Smooth muscle cell (in vitro differentiated cells): ENCODE measurements around the gene INPP4A. TPM values are rescaled to one million over a fixed set of nuclear protein-coding genes. Genes with fewer than 3 reads are reported as not detected.

ENCODE experiments used
- DNase-seq: peaks from one replicate; lab custom pipeline; 2025; ENCODE audit not compliant: unreplicated experiment; lab: John Stamatoyannopoulos, UW
- H2AFZ ChIP-seq: fragments of 200-600 bp; sonication (generic); 2 replicates; pipeline ENCODE4 v1.6.0; 2016; ENCODE audit warnings: antibody characterized with exemption, low read depth, mild to moderate bottlenecking
- H3F3A ChIP-seq: fragments of 200-600 bp; sonication (generic); 2 replicates; pipeline ENCODE4 v1.6.0; 2017; ENCODE audit warnings: antibody characterized with exemption, low read depth
- H3K27ac ChIP-seq: fragments of 200-600 bp; sonication (generic); 2 replicates; pipeline ENCODE4 v1.5.1; 2016; ENCODE audit warnings: low read depth, mild to moderate bottlenecking
- H3K27me3 ChIP-seq: fragments of 200-600 bp; sonication (generic); 2 replicates; pipeline ENCODE4 v1.6.1; 2016; ENCODE audit warnings: low read depth, mild to moderate bottlenecking
- H3K36me3 ChIP-seq: fragments of 200-600 bp; sonication (generic); 2 replicates; pipeline ENCODE4 v1.5.1; 2016; ENCODE audit warnings: low read depth
- H3K4me1 ChIP-seq: fragments of 200-600 bp; sonication (generic); 2 replicates; pipeline ENCODE4 v1.5.1; 2016; ENCODE audit warnings: low read depth
- H3K4me2 ChIP-seq: fragments of 200-600 bp; sonication (generic); 2 replicates; pipeline ENCODE4 v1.6.0; 2016; ENCODE audit warnings: mild to moderate bottlenecking
- H3K4me3 ChIP-seq: fragments of 200-600 bp; sonication (generic); 2 replicates; pipeline ENCODE4 v1.5.1; 2016; ENCODE audit warnings: mild to moderate bottlenecking
- H3K79me2 ChIP-seq: fragments of 200-600 bp; sonication (generic); 2 replicates; pipeline ENCODE4 v1.6.0; 2016; ENCODE audit warnings: low read depth, mild to moderate bottlenecking
- H3K9ac ChIP-seq: fragments of 200-600 bp; sonication (generic); 2 replicates; pipeline ENCODE4 v1.6.0; 2016; ENCODE audit warnings: low read depth
- H3K9me3 ChIP-seq: fragments of 200-600 bp; sonication (generic); replicated peaks from 2 replicates; pipeline ENCODE4 v1.5.1; 2016; ENCODE audit warnings: low read depth
- H4K20me1 ChIP-seq: fragments of 200-600 bp; sonication (generic); 2 replicates; pipeline ENCODE4 v1.6.0; 2016; ENCODE audit warnings: low read depth
- CTCF ChIP-seq: fragments of 200-600 bp; sonication (generic); IDR thresholded peaks from 2 replicates; pipeline ENCODE4 v1.5.1; 2017; ENCODE audit warnings: borderline replicate concordance, mild to moderate bottlenecking, antibody characterized with exemption; ENCODE audit not compliant: insufficient read depth, poor library complexity, severe bottlenecking
- WGBS: methylation state at CpG from one replicate; pipeline ENCODE4 v1.1.7; 2016; ENCODE audit warnings: low lambda C conversion rate; 5-methylcytosine and 5-hydroxymethylcytosine counted together
- polyA plus RNA-seq: library from polyadenylated mRNA; unstranded; fragments of >200 nt; fragmentation: Nextera tagmentation; extraction: Ambion mirVana; gene quantifications from 2 replicates; pipeline ENCODE4 v1.2.1, GENCODE V29; 2016
- total RNA-seq: library from RNA; depleted of rRNA; stranded (reverse); fragments of >200 nt; gene quantifications from 2 replicates; pipeline ENCODE4 v1.2.3, GENCODE V29; 2014

The INPP4A gene
- total and polyA plus RNA-seq, 2 experiments from 2014 or later: 10.1 to 17.3 TPM

DNA sequence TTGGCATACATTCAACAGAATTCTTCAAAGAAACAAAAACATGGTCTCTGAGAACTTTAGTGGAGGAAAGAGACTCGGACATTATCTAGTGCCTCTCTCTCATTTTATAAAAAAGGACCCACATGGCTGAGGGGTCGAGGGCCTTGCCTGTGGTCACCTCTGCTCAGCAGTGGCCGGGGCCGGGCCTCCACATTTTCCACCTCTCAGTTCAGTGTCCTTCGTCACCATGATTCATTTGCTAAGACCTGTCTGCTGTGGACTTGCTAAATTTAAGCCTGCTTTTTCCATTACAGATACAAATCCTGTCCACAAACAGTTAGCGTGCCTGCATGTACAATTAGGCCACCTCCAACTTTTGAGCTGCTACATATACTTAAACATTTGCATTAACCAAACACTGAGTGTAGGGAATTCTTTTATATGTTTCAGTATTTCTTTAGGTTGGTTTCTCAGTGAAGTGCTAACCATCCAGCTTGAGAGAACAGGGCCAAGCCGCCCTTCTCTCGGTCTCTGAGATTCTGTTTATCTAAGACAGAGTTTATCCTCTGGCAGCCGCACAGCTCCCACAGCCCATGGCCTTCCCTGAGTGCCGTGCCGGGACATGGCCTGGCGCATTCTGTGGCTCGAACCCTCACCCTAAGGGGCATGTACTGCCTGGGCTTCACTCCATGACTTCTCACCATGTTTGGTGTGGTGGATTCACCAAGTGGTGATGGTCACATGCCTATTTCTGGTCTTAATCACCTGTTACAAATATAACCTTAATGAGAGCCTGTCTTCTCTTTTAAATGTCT lies 117.4 kb downstream of the INPP4A start:
- no peaks in the 10 kb centered on the region for H3K9me3 ChIP-seq
- H4K20me1 ChIP-seq: no peaks in the 10 kb centered on the region
- H3K36me3 ChIP-seq: no peaks in the 10 kb centered on the region
- no peak overlapping the region for H3K9ac ChIP-seq
- 72% methylated on average over 13 of the region's 13 CpGs for WGBS
- no peak overlapping the region for H2AFZ ChIP-seq
- no peak overlapping the region for H3K4me3 ChIP-seq
- H3K27ac ChIP-seq: peak overlapping the region; percentile 56
- no peak for DNase-seq
- no peaks in the 10 kb centered on the region for H3K4me1 ChIP-seq
- H3F3A ChIP-seq: no peaks in the 10 kb centered on the region
- no peak for TF ChIP-seq CTCF
- no peaks in the 10 kb centered on the region for H3K79me2 ChIP-seq
- H3K27me3 ChIP-seq: no peaks in the 10 kb centered on the region
- no peak overlapping the region for H3K4me2 ChIP-seq

DNA sequence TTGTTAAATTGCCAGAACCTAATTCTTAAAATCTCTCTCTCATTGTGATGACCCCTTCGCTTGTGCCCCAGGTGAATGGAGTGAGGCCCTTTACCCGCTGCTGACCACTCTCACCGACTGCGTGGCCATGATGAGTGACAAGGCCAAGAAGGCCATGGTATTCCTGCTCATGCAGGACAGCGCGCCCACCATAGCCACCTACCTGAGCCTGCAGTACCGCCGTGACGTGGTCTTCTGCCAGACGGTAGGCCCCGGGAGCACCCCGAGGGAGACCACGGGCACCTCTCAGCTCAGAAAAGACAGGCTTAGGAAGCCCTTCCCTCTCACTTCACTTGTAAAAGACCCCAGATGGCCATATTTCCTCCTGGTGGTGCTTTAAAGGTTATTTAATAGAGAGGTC lies 118.7 kb downstream of the INPP4A start:
- H3K27me3 ChIP-seq: no peaks in the 10 kb centered on the region
- no peak for TF ChIP-seq CTCF
- no peaks in the 10 kb centered on the region for H3K79me2 ChIP-seq
- no peaks in the 10 kb centered on the region for H3K36me3 ChIP-seq
- H3K27ac ChIP-seq: no peak overlapping the region
- no peaks in the 10 kb centered on the region for H3F3A ChIP-seq
- H3K9ac ChIP-seq: no peak overlapping the region
- H3K9me3 ChIP-seq: no peaks in the 10 kb centered on the region
- no peaks in the 10 kb centered on the region for H4K20me1 ChIP-seq
- no peak overlapping the region for H3K4me3 ChIP-seq
- DNase-seq: no peak
- H2AFZ ChIP-seq: no peak overlapping the region
- no peak overlapping the region for H3K4me2 ChIP-seq
- no peaks in the 10 kb centered on the region for H3K4me1 ChIP-seq
- 97% methylated on average over 13 of the region's 13 CpGs for WGBS

- no peaks in the 10 kb centered on the region for H3K36me3 ChIP-seq
- H3K27me3 ChIP-seq: no peaks in the 10 kb centered on the region
- WGBS: 99% methylated on average over 17 of the region's 17 CpGs
- no peak overlapping the region for H3K4me2 ChIP-seq
- no peak overlapping the region for H3K27ac ChIP-seq
- H3K9ac ChIP-seq: no peak overlapping the region
- H3F3A ChIP-seq: no peaks in the 10 kb centered on the region
- H3K4me3 ChIP-seq: no peak overlapping the region
- no peaks in the 10 kb centered on the region for H3K79me2 ChIP-seq
- no peak for TF ChIP-seq CTCF
- no peak overlapping the region for H2AFZ ChIP-seq
- DNase-seq: no peak
- H3K4me1 ChIP-seq: no peaks in the 10 kb centered on the region
- no peaks in the 10 kb centered on the region for H3K9me3 ChIP-seq
- H4K20me1 ChIP-seq: no peaks in the 10 kb centered on the region
Measured at GRCh38 chr2:98564541-98565132, 120.0 kb downstream of the INPP4A start.
